GM23338 (cell line): ENCODE data around the gene ABHD14A.

ENCODE experiments used
- CTCF ChIP-seq, 2 experiments: fragments of 200-600 bp in 1 of 2; sonication (generic) in 1 of 2; conservative IDR thresholded peaks; 2 replicates each; pipeline versions ENCODE4 v1.5.1 to v1.6.1; 2016 to 2017; ENCODE audit warnings: antibody characterized with exemption in 2 of 2, low read depth in 2 of 2, mild to moderate bottlenecking in 2 of 2, moderate library complexity in 1 of 2
- EZH2phosphoT487 ChIP-seq: fragments of 200-600 bp; sonication (generic); IDR thresholded peaks from one replicate; pipeline ENCODE4 v1.8.1; 2018; ENCODE audit warnings: antibody characterized with exemption; ENCODE audit not compliant: unreplicated experiment
- POLR2AphosphoS5 ChIP-seq: IDR thresholded peaks from 2 replicates; pipeline ENCODE4 v1.6.1; 2016; ENCODE audit warnings: antibody characterized with exemption, low read depth
- REST ChIP-seq: IDR thresholded peaks from one replicate; pipeline ENCODE4 v1.6.1; 2018; ENCODE audit warnings: antibody characterized with exemption; ENCODE audit not compliant: unreplicated experiment

GRCh38 chr3:52028572-52028971 lies 53.7 kb downstream of the ABHD14A start:
- TF ChIP-seq REST (no peak), EZH2phosphoT487 (no peak), CTCF (conservative IDR thresholded peaks at IDR 0.05; ENCODE audit: low read depth in 2 of 2) (no peak), POLR2AphosphoS5 (no peak)
